K562 (cell line): ENCODE results near the gene SH2B2. TPM values are rescaled to one million over a fixed set of nuclear protein-coding genes. Genes with fewer than 3 reads are reported as not detected.

Experiments used
- ARNT ChIP-seq, 2 experiments: fragments of 450-650 bp; IDR thresholded peaks; 2 replicates each; pipeline ENCODE4 v1.6.1; 2016; ENCODE audit warnings: mild to moderate bottlenecking in 1 of 2
- DDX20 ChIP-seq: fragments of 450-650 bp; IDR thresholded peaks from 2 replicates; pipeline ENCODE4 v1.6.1; 2016; ENCODE audit warnings: missing genetic modification characterization, low read depth, mild to moderate bottlenecking, missing compliant biosample characterization, moderate library complexity
- ETV1 ChIP-seq: fragments of 450-650 bp; conservative IDR thresholded peaks from 2 replicates; pipeline ENCODE4 v1.6.1; 2016; ENCODE audit warnings: missing genetic modification characterization, control low read depth, low read depth, missing compliant biosample characterization
- GTF2F1 ChIP-seq: IDR thresholded peaks from 2 replicates; pipeline ENCODE4 v1.6.1; 2011; ENCODE audit warnings: low read depth, low read length, improper control_type of control experiment
- MTA1 ChIP-seq: fragments of 450-650 bp; IDR thresholded peaks from 2 replicates; pipeline ENCODE4 v1.6.1; 2017; ENCODE audit warnings: borderline replicate concordance
- NFE2 ChIP-seq: IDR thresholded peaks from 2 replicates; pipeline ENCODE4 v1.6.1; 2014; ENCODE audit warnings: antibody characterized with exemption, low read depth
- NFE2L1 ChIP-seq: fragments of 450-650 bp; IDR thresholded peaks from 2 replicates; pipeline ENCODE4 v1.6.1; 2016; ENCODE audit warnings: missing genetic modification characterization, low read depth, mild to moderate bottlenecking, missing compliant biosample characterization, moderate library complexity, borderline replicate concordance
- NUFIP1 ChIP-seq: fragments of 450-650 bp; IDR thresholded peaks from 2 replicates; pipeline ENCODE4 v1.6.1; 2018; ENCODE audit not compliant: partially characterized antibody
- PHF20 ChIP-seq: fragments of 450-650 bp; IDR thresholded peaks from 2 replicates; pipeline ENCODE4 v1.6.1; 2018; ENCODE audit not compliant: partially characterized antibody
- PHTF2 ChIP-seq: fragments of 250-450 bp; sonication (Bioruptor Pico); IDR thresholded peaks from 2 replicates; pipeline ENCODE4 v1.5.0; 2021; ENCODE audit warnings: mild to moderate bottlenecking
- SIX5 ChIP-seq, 2 experiments: IDR thresholded peaks; 2 replicates each; pipeline ENCODE4 v1.6.1; 2011; ENCODE audit warnings: low read length in 2 of 2, borderline replicate concordance in 1 of 2, low read depth in 1 of 2, mild to moderate bottlenecking in 1 of 2, moderate library complexity in 1 of 2; ENCODE audit not compliant: insufficient read depth in 1 of 2
- SMC3 ChIP-seq: conservative IDR thresholded peaks from 2 replicates; pipeline ENCODE4 v1.6.1; 2011; ENCODE audit warnings: low read depth, low read length, improper control_type of control experiment; ENCODE audit not compliant: insufficient read depth
- SREBF1 ChIP-seq: fragments of 150-350 bp; IDR thresholded peaks from 2 replicates; pipeline ENCODE4 v1.6.1; 2014; ENCODE audit warnings: antibody characterized with exemption, low read depth, low read length, borderline replicate concordance
- STAT5A ChIP-seq: IDR thresholded peaks from 2 replicates; pipeline ENCODE4 v1.6.1; 2012; ENCODE audit warnings: low read length, inconsistent platforms, borderline replicate concordance
- TBL1XR1 ChIP-seq, 2 experiments: IDR thresholded peaks; 2 replicates each; pipeline ENCODE4 v1.6.1; 2012; ENCODE audit warnings: improper control_type of control experiment in 2 of 2, low read length in 2 of 2, mild to moderate bottlenecking in 1 of 2
- THRAP3 ChIP-seq: fragments of 450-650 bp; IDR thresholded peaks from 2 replicates; pipeline ENCODE4 v1.6.1; 2016; ENCODE audit warnings: mild to moderate bottlenecking, inconsistent platforms, borderline replicate concordance
- U2AF2 ChIP-seq: fragments of 200-400 bp; formaldehyde crosslinking; optimal IDR thresholded peaks from 2 replicates; pipeline ENCODE3; 2017; ENCODE audit warnings: low read depth, mild to moderate bottlenecking, low read length
- ZBTB8A ChIP-seq: fragments of 450-650 bp; IDR thresholded peaks from 2 replicates; pipeline ENCODE4 v1.6.1; 2018; ENCODE audit warnings: mild to moderate bottlenecking, moderate library complexity; ENCODE audit not compliant: partially characterized antibody
- ZEB2 ChIP-seq: fragments of 450-650 bp; IDR thresholded peaks from 2 replicates; pipeline ENCODE4 v1.6.1; 2016
- ZNF507 ChIP-seq: conservative IDR thresholded peaks from 2 replicates; pipeline ENCODE4 v1.6.1; 2017; ENCODE audit warnings: missing genetic modification characterization, missing compliant biosample characterization
- ZNF76 ChIP-seq: fragments of 250-450 bp; sonication (Bioruptor Pico); IDR thresholded peaks from 2 replicates; pipeline ENCODE4 v1.4.0; 2020; ENCODE audit warnings: mild to moderate bottlenecking, moderate library complexity, borderline replicate concordance
- polyA plus RNA-seq, 8 experiments: library from polyadenylated mRNA; depleted of rRNA in 4 of 8; stranded (reverse) in 5 of 8; unstranded in 3 of 8; fragments of >200 nt; fragmentation: Nextera tagmentation in 2 of 8; fragmentation: Illumina TruSeq in 1 of 8; extraction: Ambion mirVana in 2 of 8; extraction: Trizol in 1 of 8; gene quantifications; 2 replicates each; pipeline versions ENCODE4 v1.2.1 to v1.2.3, GENCODE V29; 2011 to 2014; ENCODE audit warnings: inconsistent platforms in 1 of 8, missing spikeins in 1 of 8
- total RNA-seq, 7 experiments: library from RNA; depleted of rRNA in 6 of 7; stranded (reverse); fragments of >200 nt in 6 of 7; fragmentation: Illumina TruSeq in 2 of 7; extraction: Trizol in 2 of 7; gene quantifications; 2 replicates each; pipeline versions ENCODE4 v1.2.1 to v1.2.3, GENCODE V29; 2011 to 2021; ENCODE audit warnings: low replicate concordance in 1 of 7
- TF ChIP-seq, protein P1 (sequence below): fragments of 250-450 bp; sonication (Bioruptor Pico); IDR thresholded peaks from 2 replicates; pipeline ENCODE4 v1.8.0; 2021; ENCODE audit warnings: moderate library complexity, mild to moderate bottlenecking, inconsistent platforms
- TF ChIP-seq, protein P2 (sequence below): fragments of 450-650 bp; IDR thresholded peaks from 2 replicates; pipeline ENCODE4 v1.6.1; 2016; ENCODE audit warnings: mild to moderate bottlenecking
- TF ChIP-seq, protein P3 (sequence below): sonication (generic); formaldehyde crosslinking; IDR thresholded peaks from 2 replicates; pipeline ENCODE4 v1.8.0; 2023; ENCODE audit warnings: mild to moderate bottlenecking, missing genetic modification reagents
- TF ChIP-seq, protein P4 (sequence below): sonication (generic); formaldehyde crosslinking; IDR thresholded peaks from 2 replicates; pipeline ENCODE4 v1.8.1; 2023; ENCODE audit warnings: mild to moderate bottlenecking, missing genetic modification reagents

SH2B2 gene
- total and polyA plus RNA-seq, 9 of the 15 experiments (the other 6 are each of a cell fraction or from before 2014, with no cell fraction given), result 0.03 to 0.89 (median 0.07) TPM; not detected in 4

DNA sequence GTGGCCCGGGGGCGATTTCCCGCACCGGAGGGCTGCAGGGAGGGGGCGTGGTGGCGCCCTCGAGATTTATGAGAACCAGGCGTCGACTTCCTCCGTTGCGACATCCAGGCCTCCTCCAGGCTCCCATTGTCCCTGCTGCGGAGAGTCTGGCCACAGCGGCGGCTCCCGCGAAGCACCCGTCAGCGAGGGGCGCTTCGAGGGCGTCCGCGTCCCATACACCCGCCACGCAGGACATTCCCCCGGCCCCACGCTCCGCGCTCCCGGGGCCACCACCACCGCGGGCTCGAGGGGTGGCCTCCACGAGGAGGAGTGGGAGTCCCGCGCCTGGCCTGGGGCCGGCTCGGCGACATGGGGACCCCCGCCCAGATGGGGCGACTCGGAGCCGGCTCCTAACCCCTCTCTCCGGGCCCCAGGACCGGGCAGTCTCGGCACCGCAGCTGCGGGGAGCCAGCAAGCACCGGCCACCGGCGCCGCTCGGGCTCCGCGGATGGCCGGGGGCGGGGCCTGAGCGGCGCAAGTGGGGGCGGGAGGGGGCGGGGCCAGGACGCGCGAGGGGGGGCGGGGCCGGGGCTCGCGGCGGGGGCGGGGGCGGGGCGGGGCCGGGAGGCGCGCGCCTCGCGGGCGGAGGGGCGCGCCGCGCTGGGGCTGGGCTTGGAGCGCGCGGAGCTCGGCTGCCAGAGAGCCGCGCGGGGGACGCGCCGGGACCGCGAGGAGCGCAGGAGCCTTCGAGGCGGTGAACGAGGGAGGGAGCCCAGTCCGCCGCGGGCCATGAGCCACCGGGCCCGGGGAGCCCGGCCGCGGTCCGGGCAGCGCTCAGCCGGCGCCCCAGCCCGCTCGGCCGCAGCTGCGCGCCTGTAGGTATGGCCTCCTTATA lies at the start of gene SH2B2 (continued):
- TF ChIP-seq NFE2, result no peak
- no peak for TF ChIP-seq ZBTB8A
- no peak for TF ChIP-seq DDX20 (tag)
- TF ChIP-seq SIX5 (IDR thresholded peaks at IDR 0.05; ENCODE audit: borderline replicate concordance in 1 of 2, insufficient read depth in 1 of 2, low read depth in 1 of 2, low read length in 2 of 2), result no peak
- TF ChIP-seq, protein P1, sequence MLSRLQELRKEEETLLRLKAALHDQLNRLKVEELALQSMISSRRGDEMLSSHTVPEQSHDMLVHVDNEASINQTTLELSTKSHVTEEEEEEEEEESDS (CRISPR knock-in tag), result no peak
- TF ChIP-seq TBL1XR1 (IDR thresholded peaks at IDR 0.05; ENCODE audit: low read length in 2 of 2), result no peak
- no peak for TF ChIP-seq NFE2L1 (tag)
- no peak for TF ChIP-seq ZEB2
- TF ChIP-seq, protein P2, sequence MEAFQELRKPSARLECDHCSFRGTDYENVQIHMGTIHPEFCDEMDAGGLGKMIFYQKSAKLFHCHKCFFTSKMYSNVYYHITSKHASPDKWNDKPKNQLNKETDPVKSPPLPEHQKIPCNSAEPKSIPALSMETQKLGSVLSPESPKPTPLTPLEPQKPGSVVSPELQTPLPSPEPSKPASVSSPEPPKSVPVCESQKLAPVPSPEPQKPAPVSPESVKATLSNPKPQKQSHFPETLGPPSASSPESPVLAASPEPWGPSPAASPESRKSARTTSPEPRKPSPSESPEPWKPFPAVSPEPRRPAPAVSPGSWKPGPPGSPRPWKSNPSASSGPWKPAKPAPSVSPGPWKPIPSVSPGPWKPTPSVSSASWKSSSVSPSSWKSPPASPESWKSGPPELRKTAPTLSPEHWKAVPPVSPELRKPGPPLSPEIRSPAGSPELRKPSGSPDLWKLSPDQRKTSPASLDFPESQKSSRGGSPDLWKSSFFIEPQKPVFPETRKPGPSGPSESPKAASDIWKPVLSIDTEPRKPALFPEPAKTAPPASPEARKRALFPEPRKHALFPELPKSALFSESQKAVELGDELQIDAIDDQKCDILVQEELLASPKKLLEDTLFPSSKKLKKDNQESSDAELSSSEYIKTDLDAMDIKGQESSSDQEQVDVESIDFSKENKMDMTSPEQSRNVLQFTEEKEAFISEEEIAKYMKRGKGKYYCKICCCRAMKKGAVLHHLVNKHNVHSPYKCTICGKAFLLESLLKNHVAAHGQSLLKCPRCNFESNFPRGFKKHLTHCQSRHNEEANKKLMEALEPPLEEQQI, result no peak
- no peak for TF ChIP-seq ZNF507
- no peak for TF ChIP-seq ZNF76 (CRISPR knock-in tag)
- no peak for TF ChIP-seq GTF2F1
- peak; percentile 70 for TF ChIP-seq PHF20
- TF ChIP-seq, protein P3, sequence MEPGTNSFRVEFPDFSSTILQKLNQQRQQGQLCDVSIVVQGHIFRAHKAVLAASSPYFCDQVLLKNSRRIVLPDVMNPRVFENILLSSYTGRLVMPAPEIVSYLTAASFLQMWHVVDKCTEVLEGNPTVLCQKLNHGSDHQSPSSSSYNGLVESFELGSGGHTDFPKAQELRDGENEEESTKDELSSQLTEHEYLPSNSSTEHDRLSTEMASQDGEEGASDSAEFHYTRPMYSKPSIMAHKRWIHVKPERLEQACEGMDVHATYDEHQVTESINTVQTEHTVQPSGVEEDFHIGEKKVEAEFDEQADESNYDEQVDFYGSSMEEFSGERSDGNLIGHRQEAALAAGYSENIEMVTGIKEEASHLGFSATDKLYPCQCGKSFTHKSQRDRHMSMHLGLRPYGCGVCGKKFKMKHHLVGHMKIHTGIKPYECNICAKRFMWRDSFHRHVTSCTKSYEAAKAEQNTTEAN (CRISPR knock-in tag), result no peak
- TF ChIP-seq STAT5A, result no peak
- no peak for TF ChIP-seq SREBF1
- TF ChIP-seq THRAP3, result no peak
- TF ChIP-seq U2AF2, result no peak
- no peak for TF ChIP-seq MTA1
- peak; percentile 33; the same call in 1 of the 2 replicates for TF ChIP-seq ETV1
- no peak for TF ChIP-seq PHTF2 (CRISPR knock-in tag)
- no peak for TF ChIP-seq ARNT (IDR thresholded peaks at IDR 0.05)
- no peak for TF ChIP-seq NUFIP1
- TF ChIP-seq, protein P4, sequence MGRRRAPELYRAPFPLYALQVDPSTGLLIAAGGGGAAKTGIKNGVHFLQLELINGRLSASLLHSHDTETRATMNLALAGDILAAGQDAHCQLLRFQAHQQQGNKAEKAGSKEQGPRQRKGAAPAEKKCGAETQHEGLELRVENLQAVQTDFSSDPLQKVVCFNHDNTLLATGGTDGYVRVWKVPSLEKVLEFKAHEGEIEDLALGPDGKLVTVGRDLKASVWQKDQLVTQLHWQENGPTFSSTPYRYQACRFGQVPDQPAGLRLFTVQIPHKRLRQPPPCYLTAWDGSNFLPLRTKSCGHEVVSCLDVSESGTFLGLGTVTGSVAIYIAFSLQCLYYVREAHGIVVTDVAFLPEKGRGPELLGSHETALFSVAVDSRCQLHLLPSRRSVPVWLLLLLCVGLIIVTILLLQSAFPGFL (CRISPR knock-in tag), result no peak
- TF ChIP-seq SMC3, result no peak
